GM12878 (cell line): ENCODE results near the gene ZBTB38. TPM values are rescaled to one million over a fixed set of nuclear protein-coding genes. Genes with fewer than 3 reads are reported as not detected.

Experiments
- ATAC-seq: fragments of 200-7000 bp; cut with Tn5 transposase; 3 replicates; pipeline ENCODE4 v1.9.1; 2020; ENCODE audit warnings: mild to moderate bottlenecking, moderate library complexity
- BruUV-seq: library from RNA; stranded (reverse); fragments of 400-500 nt; replicated peaks from 2 replicates; lab custom pipeline; 2021; lab: Mats Ljungman, UMichigan
- CTCF ChIA-PET: fragments of 300-600 bp; sonication (Branson Sonifier 250); formaldehyde crosslinking; extraction: SDS; loops from one replicate; lab custom pipeline; 2021; ENCODE audit warnings: inconsistent platforms; lab: Yijun Ruan, JAX
- POLR2A ChIA-PET: fragments of 350-600 bp; formaldehyde crosslinking; extraction: SDS; loops from one replicate; lab custom pipeline; 2021; ENCODE audit warnings: inconsistent platforms; lab: Charles Lee
- RAD21 ChIA-PET: fragments of 300-600 bp; sonication (Branson Sonifier 250); formaldehyde crosslinking; loops from one replicate; lab custom pipeline; 2023; ENCODE audit warnings: antibody characterized with exemption; ENCODE audit not compliant: unreplicated experiment; lab: Charles Lee
- SMC1A ChIA-PET: fragments of 300-600 bp; sonication (Branson Sonifier 250); formaldehyde crosslinking; loops from one replicate; lab custom pipeline; 2023; ENCODE audit not compliant: unreplicated experiment, uncharacterized antibody; lab: Charles Lee
- DNase-seq: peaks from one replicate; pipeline ENCODE4 v3.0.0-alpha.2; 2011; ENCODE audit warnings: low read depth, low spot score
- FAIRE-seq: peaks from 3 replicates; lab custom pipeline; 2011; peaks lifted over from hg19 to GRCh38; lab: Jason Lieb, UNC
- H2AFZ ChIP-seq: 2 replicates; pipeline ENCODE4 v1.6.0; 2011; ENCODE audit warnings: low read depth, low read length, control low read depth; ENCODE audit not compliant: control insufficient read depth
- H3K27ac ChIP-seq: 2 replicates; pipeline ENCODE4 v1.5.1; 2011; ENCODE audit warnings: control low read depth; ENCODE audit not compliant: control insufficient read depth, insufficient read depth
- H3K27me3 ChIP-seq, 2 experiments: replicated peaks in 1 of 2; 2 replicates each; pipeline versions ENCODE4 v1.6.0 to v1.6.1; 2011; ENCODE audit warnings: low read length in 1 of 2; ENCODE audit not compliant: control insufficient read depth in 2 of 2, insufficient read depth in 2 of 2
- H3K36me3 ChIP-seq, 2 experiments: 2 replicates each; pipeline ENCODE4 v1.5.1; 2011; ENCODE audit warnings: low read length in 1 of 2; ENCODE audit not compliant: control insufficient read depth in 2 of 2, insufficient read depth in 2 of 2
- H3K4me1 ChIP-seq: 2 replicates; pipeline ENCODE4 v1.6.1; 2011; ENCODE audit warnings: mild to moderate bottlenecking, low read length, moderate library complexity, mixed read lengths; ENCODE audit not compliant: control insufficient read depth, insufficient read depth
- H3K4me2 ChIP-seq: 2 replicates; pipeline ENCODE4 v1.6.0; 2011; ENCODE audit warnings: control low read depth; ENCODE audit not compliant: control insufficient read depth, insufficient read depth
- H3K4me3 ChIP-seq: fragments of 200-600 bp; sonication (generic); 2 replicates; pipeline ENCODE4 v1.5.1; 2016
- H3K79me2 ChIP-seq: 2 replicates; pipeline ENCODE4 v1.6.0; 2011; ENCODE audit warnings: low read length; ENCODE audit not compliant: control insufficient read depth, insufficient read depth
- H3K9ac ChIP-seq: 2 replicates; pipeline ENCODE4 v1.8.0; 2011; ENCODE audit warnings: low read length, control low read depth, mixed read lengths; ENCODE audit not compliant: control insufficient read depth, insufficient read depth
- H3K9me3 ChIP-seq: replicated peaks from 3 replicates; pipeline ENCODE4 v1.5.1; 2011; ENCODE audit warnings: mild to moderate bottlenecking, low read length; ENCODE audit not compliant: control insufficient read depth, insufficient read depth
- H4K20me1 ChIP-seq: 2 replicates; pipeline ENCODE4 v1.6.0; 2011; ENCODE audit not compliant: control insufficient read depth, insufficient read depth
- BCLAF1 ChIP-seq: fragments of 450-650 bp; IDR thresholded peaks from 2 replicates; pipeline ENCODE4 v1.6.1; 2017; ENCODE audit warnings: antibody characterized with exemption, mild to moderate bottlenecking, moderate library complexity
- CEBPB ChIP-seq, 2 experiments: fragments of 150-350 bp in 1 of 2; IDR thresholded peaks; 2 replicates each; pipeline ENCODE4 v1.6.1; 2012 to 2014; ENCODE audit warnings: low read depth in 2 of 2, low read length in 2 of 2, borderline replicate concordance in 1 of 2, inconsistent platforms in 1 of 2
- CEBPZ ChIP-seq: fragments of 150-350 bp; IDR thresholded peaks from 2 replicates; pipeline ENCODE4 v1.6.1; 2016; ENCODE audit warnings: low read depth, low read length
- CHD2 ChIP-seq: IDR thresholded peaks from 2 replicates; pipeline ENCODE4 v1.6.1; 2011; ENCODE audit warnings: low read depth, low read length, improper control_type of control experiment, borderline replicate concordance
- CREM ChIP-seq: IDR thresholded peaks from 2 replicates; pipeline ENCODE4 v1.6.1; 2014; ENCODE audit warnings: antibody characterized with exemption, low read depth
- ETV6 ChIP-seq, 2 experiments: fragments of 450-650 bp in 1 of 2; IDR thresholded peaks in 1 of 2; conservative IDR thresholded peaks in 1 of 2; 2 replicates each; pipeline ENCODE4 v1.6.1; 2014; ENCODE audit warnings: antibody characterized with exemption in 1 of 2, borderline replicate concordance in 1 of 2, low read depth in 1 of 2, mild to moderate bottlenecking in 1 of 2, moderate library complexity in 1 of 2
- JUNB ChIP-seq: IDR thresholded peaks from 2 replicates; pipeline ENCODE4 v1.6.1; 2016; ENCODE audit warnings: antibody characterized with exemption, mild to moderate bottlenecking
- MTA2 ChIP-seq: fragments of 450-650 bp; IDR thresholded peaks from 2 replicates; pipeline ENCODE4 v1.6.1; 2016; ENCODE audit warnings: low read depth, mild to moderate bottlenecking, moderate library complexity
- MXI1 ChIP-seq: fragments of 150-350 bp; IDR thresholded peaks from 2 replicates; pipeline ENCODE4 v1.6.1; 2011; ENCODE audit warnings: low read depth, mild to moderate bottlenecking, inconsistent platforms, low read length, improper control_type of control experiment
- NFIC ChIP-seq: IDR thresholded peaks from 2 replicates; pipeline ENCODE4 v1.6.1; 2012; ENCODE audit warnings: low read depth, mild to moderate bottlenecking, inconsistent platforms, low read length, moderate library complexity
- NRF1 ChIP-seq: conservative IDR thresholded peaks from 2 replicates; pipeline ENCODE4 v1.6.1; 2011; ENCODE audit warnings: mild to moderate bottlenecking, low read depth, low read length, improper control_type of control experiment
- PAX5 ChIP-seq: IDR thresholded peaks from 2 replicates; pipeline ENCODE4 v1.6.1; 2011; ENCODE audit warnings: low read depth, low read length, borderline replicate concordance
- RAD21 ChIP-seq: IDR thresholded peaks from 2 replicates; pipeline ENCODE4 v1.6.1; 2011; ENCODE audit warnings: mild to moderate bottlenecking, low read depth, low read length, moderate library complexity; ENCODE audit not compliant: insufficient read depth
- RCOR1 ChIP-seq: conservative IDR thresholded peaks from 2 replicates; pipeline ENCODE4 v1.6.1; 2012; ENCODE audit warnings: low read depth, low read length, improper control_type of control experiment
- YY1 ChIP-seq: IDR thresholded peaks from 2 replicates; pipeline ENCODE4 v1.6.1; 2011; ENCODE audit warnings: low read depth, mild to moderate bottlenecking, low read length
- WGBS: methylation state at CpG from one replicate; pipeline ENCODE4 v1.1.6; 2016; ENCODE audit warnings: low lambda C conversion rate; ENCODE audit not compliant: insufficient replicate concordance, insufficient coverage; ENCODE audit errors: missing lambda C conversion rate; 5-methylcytosine and 5-hydroxymethylcytosine counted together
- in situ Hi-C: fragments of 300-500 bp; cut with MboI; formaldehyde crosslinking; loops from 9 replicates; pipeline ENCODE4 v1.14.3; 2018; ENCODE audit warnings: mixed read lengths
- intact Hi-C: fragments of 100-400 bp; cut with micrococcal nuclease; formaldehyde crosslinking; loops from one replicate; pipeline ENCODE4 v1.14.2; 2022; ENCODE audit not compliant: unreplicated experiment
- polyA plus RNA-seq, 11 experiments: library from polyadenylated mRNA; depleted of rRNA in 4 of 11; unstranded in 6 of 11; stranded (reverse) in 5 of 11; fragments of >200 nt; fragmentation: Nextera tagmentation in 4 of 11; fragmentation: Illumina TruSeq in 1 of 11; extraction: Ambion mirVana in 4 of 11; extraction: Trizol in 1 of 11; gene quantifications; 1 replicate in 1 of 11; 2 replicates in 10 of 11; pipeline versions ENCODE4 v1.2.1 to v1.2.3, GENCODE V29; 2011 to 2016; ENCODE audit warnings: inconsistent platforms in 2 of 11, missing spikeins in 2 of 11, low read depth in 1 of 11
- total RNA-seq, 4 experiments: library from RNA; depleted of rRNA in 3 of 4; stranded (reverse); fragments of >200 nt in 3 of 4; fragmentation: Illumina TruSeq in 1 of 4; extraction: Trizol in 1 of 4; gene quantifications; 2 replicates each; pipeline versions ENCODE4 v1.2.1 to v1.2.3, GENCODE V29; 2013 to 2021

ZBTB38 gene
- total and polyA plus RNA-seq, 10 of the 15 experiments (the other 5 are each of a cell fraction or from before 2014, with no cell fraction given) = 34.2 to 115 (median 88.6) TPM

GRCh38 chr3:141392897-141393734, 24.8 kb downstream of the ZBTB38 start:
- Histone ChIP-seq H2AFZ (no peak overlapping the region), H3K9ac (no peak overlapping the region), H3K9me3 (peaks cover 22% of the 10 kb centered on the region), H4K20me1 (no peaks in the 10 kb centered on the region), H3K4me1 (peaks cover 17% of the 10 kb centered on the region), H3K4me2 (no peak overlapping the region), H3K27ac (no peak overlapping the region), H3K27me3 (no peaks in the 10 kb centered on the region), H3K79me2 (peaks cover 76% of the 10 kb centered on the region), H3K36me3 (peaks cover 0 to 20% of the 10 kb centered on the region in 2 experiments; a peak in 2 of 4 replicates), H3K4me3 (no peak overlapping the region)
- FAIRE-seq = no peak
- ChIA-PET POLR2A (interaction anchor here (0.5 to 18.5 kb wide), 3 partner anchors 14 to 481 kb away, joined by 3 to 453 read pairs (median 3); no protein-coding TSS in a partner anchor), SMC1A (interaction anchor here (1.0 to 19.8 kb wide), 3 partner anchors 10 to 56 kb away, joined by 4 to 573 read pairs (median 7); no protein-coding TSS in a partner anchor), CTCF (interaction anchor here (1.1 kb wide), 1 partner anchor 17 kb away, joined by 3 read pairs; no protein-coding TSS in a partner anchor), RAD21 (interaction anchor here (0.9 kb wide), 1 partner anchor 19 kb away, joined by 3 read pairs; no protein-coding TSS in a partner anchor)
- in situ Hi-C loops (no loop called here), intact Hi-C loops (no loop called here)
- no TSS peak for BruUV-seq
- no peak for DNase-seq
- 75% methylated on average over 6 of the region's 6 CpGs for WGBS
- ATAC-seq = no peak
- TF ChIP-seq ETV6 (conservative IDR thresholded peaks at IDR 0.05 in 1 of 2, IDR thresholded peaks at IDR 0.05 in 1 of 2; ENCODE audit: borderline replicate concordance in 1 of 2, low read depth in 1 of 2) = no peak
- no peak for TF ChIP-seq CEBPZ
- TF ChIP-seq CEBPB (IDR thresholded peaks at IDR 0.05; ENCODE audit: borderline replicate concordance in 1 of 2, low read depth in 2 of 2, low read length in 2 of 2) = no peak
- TF ChIP-seq RAD21 = no peak
- no peak for TF ChIP-seq RCOR1
- TF ChIP-seq NFIC = no peak
- TF ChIP-seq MTA2 = no peak
- TF ChIP-seq YY1 = no peak
- no peak for TF ChIP-seq CHD2
- TF ChIP-seq PAX5 = no peak
- no peak for TF ChIP-seq BCLAF1
- TF ChIP-seq CREM = no peak
- TF ChIP-seq NRF1 = no peak
- no peak for TF ChIP-seq JUNB
- TF ChIP-seq MXI1 = no peak
